HT-29 (cell line): ENCODE results near the gene TMEM178B. TPM values are rescaled to one million over a fixed set of nuclear protein-coding genes. Genes with fewer than 3 reads are reported as not detected.
"Not testable (repeated sequence)": the region's sequence is repeated elsewhere in the genome, so short reads cannot be mapped to it uniquely, and the experiment has no call there.

Source experiments
- DNase-seq: peaks from one replicate; pipeline ENCODE4 v3.0.0-alpha.2; 2015; ENCODE audit warnings: low spot score
- total RNA-seq: library from RNA; depleted of rRNA; stranded (reverse); fragments of >200 nt; shearing (Covaris generic); gene quantifications from 2 replicates; pipeline ENCODE4 v1.2.3, GENCODE V29; 2014

The TMEM178B gene
- total RNA-seq, 1 experiment from 2014 or later = 2.1 TPM

GRCh38 chr7:141074162-141074991 is 513 bp downstream of the TMEM178B start:
- peak; percentile 57 for DNase-seq

GRCh38 chr7:141074997-141075396 is 1.1 kb downstream of the TMEM178B start:
- DNase-seq = no peak

- DNase-seq = no peak
Measured at GRCh38 chr7:141076377-141076776, 2.5 kb downstream of the TMEM178B start.

GRCh38 chr7:141079219-141079618 is 5.4 kb downstream of the TMEM178B start:
- no peak for DNase-seq

- not testable (repeated sequence) for DNase-seq
Measured at GRCh38 chr7:141089490-141089889, 15.6 kb downstream of the TMEM178B start.

- DNase-seq = no peak
Measured at GRCh38 chr7:141094336-141095070, 20.6 kb downstream of the TMEM178B start.

GRCh38 chr7:141097430-141097829 is 23.6 kb downstream of the TMEM178B start:
- peak; percentile 34 for DNase-seq

GRCh38 chr7:141102436-141102835 is 28.6 kb downstream of the TMEM178B start:
- DNase-seq = no peak

- no peak for DNase-seq
Measured at GRCh38 chr7:141103847-141104429, 30.1 kb downstream of the TMEM178B start.

GRCh38 chr7:141113131-141113530 is 39.3 kb downstream of the TMEM178B start:
- no peak for DNase-seq

GRCh38 chr7:141114029-141114664 is 40.3 kb downstream of the TMEM178B start:
- no peak for DNase-seq

- no peak for DNase-seq
Measured at GRCh38 chr7:141115965-141116364, 42.1 kb downstream of the TMEM178B start.

- DNase-seq = not testable (repeated sequence)
Measured at GRCh38 chr7:141116661-141117060, 42.8 kb downstream of the TMEM178B start.

- no peak for DNase-seq
Measured at GRCh38 chr7:141118767-141119166, 44.9 kb downstream of the TMEM178B start.

- DNase-seq = no peak
Measured at GRCh38 chr7:141119187-141119586, 45.3 kb downstream of the TMEM178B start.

GRCh38 chr7:141122736-141123135 is 48.9 kb downstream of the TMEM178B start:
- no peak for DNase-seq

- no peak for DNase-seq
Measured at GRCh38 chr7:141123522-141123921, 49.7 kb downstream of the TMEM178B start.

GRCh38 chr7:141126107-141126506 is 52.2 kb downstream of the TMEM178B start:
- no peak for DNase-seq

GRCh38 chr7:141128506-141128905 is 54.6 kb downstream of the TMEM178B start:
- no peak for DNase-seq

GRCh38 chr7:141128931-141129330 is 55.1 kb downstream of the TMEM178B start:
- no peak for DNase-seq

- no peak for DNase-seq
Measured at GRCh38 chr7:141132671-141133070, 58.8 kb downstream of the TMEM178B start.

GRCh38 chr7:141133646-141134045 is 59.8 kb downstream of the TMEM178B start:
- no peak for DNase-seq
